Measurements from ENCODE around the gene HIGD1B. TPM values are rescaled to one million over a fixed set of nuclear protein-coding genes. Genes with fewer than 3 reads are reported as not detected.

HIGD1B gene
- total RNA-seq, 1 donor from 2014 or later: not detected

GRCh38 chr17:44878627-44879221 lies 31.0 kb downstream of the HIGD1B start:
- DNase-seq (ENCODE audit: low read depth in 2 of 2): peak; percentile 40 to 47

- DNase-seq (ENCODE audit: low read depth in 2 of 2): no peak
These were observed 31.7 kb downstream of the HIGD1B start for GRCh38 chr17:44879376-44879775.

- DNase-seq (ENCODE audit: low read depth in 2 of 2): no peak
These were observed 32.4 kb downstream of the HIGD1B start for GRCh38 chr17:44880062-44880461.

- DNase-seq (ENCODE audit: low read depth in 2 of 2): no peak
These were observed 33.5 kb downstream of the HIGD1B start for GRCh38 chr17:44881145-44881544.

- DNase-seq (ENCODE audit: low read depth in 2 of 2): no peak
These were observed 37.3 kb downstream of the HIGD1B start for GRCh38 chr17:44884941-44885340.

GRCh38 chr17:44887016-44887415 lies 39.3 kb downstream of the HIGD1B start:
- no peak for DNase-seq (ENCODE audit: low read depth in 2 of 2)

GRCh38 chr17:44887971-44888954 lies 40.6 kb downstream of the HIGD1B start:
- DNase-seq (ENCODE audit: low read depth in 2 of 2): no peak

- DNase-seq (ENCODE audit: low read depth in 2 of 2): no peak
These were observed 41.3 kb downstream of the HIGD1B start for GRCh38 chr17:44889003-44889402.

GRCh38 chr17:44892250-44892649 lies 44.6 kb downstream of the HIGD1B start:
- DNase-seq (ENCODE audit: low read depth in 2 of 2): no peak

GRCh38 chr17:44894642-44895041 lies 47.0 kb downstream of the HIGD1B start:
- no peak for DNase-seq (ENCODE audit: low read depth in 2 of 2)

GRCh38 chr17:44898768-44899073 lies 51.0 kb downstream of the HIGD1B start:
- DNase-seq (ENCODE audit: low read depth in 2 of 2): peak; percentile 68

GRCh38 chr17:44899074-44899782 lies 51.5 kb downstream of the HIGD1B start, which contains the start of gene EFTUD2:
TSS of gene EFTUD2 (minus strand) at chr17:44899445. CDS start at chr17:44894521, 4,924 bp downstream.
- DNase-seq (ENCODE audit: low read depth in 2 of 2): peak; percentile 92 to 96

Other genes starting within 250 kb of the HIGD1B start
- not detected in 2 replicates for gene MEIOC, start 191.4 kb upstream of the HIGD1B start, total RNA-seq
- 24.0 and 25.6 TPM in 2 replicates for gene CCDC43, start 158.1 kb upstream of the HIGD1B start, total RNA-seq
- gene DBF4B, start 139.2 kb upstream of the HIGD1B start, total RNA-seq: 1.6 and 2.2 TPM in 2 replicates
- under 0.01 TPM in 2 replicates for gene ADAM11, start 88.9 kb upstream of the HIGD1B start, total RNA-seq
- gene GJC1, start 17.6 kb upstream of the HIGD1B start, total RNA-seq: 3.9 and 5.2 TPM in 2 replicates
- 116 and 136 TPM in 2 replicates for gene EFTUD2, start 51.6 kb downstream of the HIGD1B start, total RNA-seq
- gene GFAP, start 67.6 kb downstream of the HIGD1B start, total RNA-seq: not detected in 2 replicates
- gene KIF18B, start 99.9 kb downstream of the HIGD1B start, total RNA-seq: 0.60 and 1.3 TPM in 2 replicates
- under 0.01 TPM in 1 of 2 replicates, not detected in the other for gene C1QL1, start 120.4 kb downstream of the HIGD1B start, total RNA-seq
- 15.5 and 22.4 TPM in 2 replicates for gene DCAKD, start 203.7 kb downstream of the HIGD1B start, total RNA-seq
- gene NMT1, start 213.4 kb downstream of the HIGD1B start, total RNA-seq: 42.5 and 61.3 TPM in 2 replicates

All from lung microvascular endothelial cell (primary cell).